HG02588 (cell line): Measurements from ENCODE around the gene GRK7.
"Not testable (repeated sequence)": the region's sequence is repeated elsewhere in the genome, so short reads cannot be mapped to it uniquely, and the experiment has no call there.

Source experiments
- ATAC-seq: cut with Tn5 transposase; IDR thresholded peaks from one replicate; pipeline ENCODE4 v1.9.1; 2021; ENCODE audit warnings: mild to moderate bottlenecking, moderate library complexity; ENCODE audit not compliant: unreplicated experiment

Gene GRK7

GRCh38 chr3:141793476-141794260, 30.5 kb downstream of the GRK7 start:
- no peak for ATAC-seq

GRCh38 chr3:141795276-141795675, 32.1 kb downstream of the GRK7 start:
- no peak for ATAC-seq

GRCh38 chr3:141795741-141796080, 32.5 kb downstream of the GRK7 start:
- no peak for ATAC-seq

GRCh38 chr3:141796081-141796888, 33.1 kb downstream of the GRK7 start:
- peak; percentile 98 for ATAC-seq

GRCh38 chr3:141796889-141797781, 33.9 kb downstream of the GRK7 start:
- no peak for ATAC-seq

GRCh38 chr3:141797819-141798447, 34.7 kb downstream of the GRK7 start:
- ATAC-seq = no peak

- ATAC-seq = no peak
Measured at GRCh38 chr3:141798448-141798845, 35.2 kb downstream of the GRK7 start.

GRCh38 chr3:141802316-141803077, 39.3 kb downstream of the GRK7 start:
- ATAC-seq = no peak

- not testable (repeated sequence) for ATAC-seq
Measured at GRCh38 chr3:141803538-141803937, 40.3 kb downstream of the GRK7 start.

- no peak for ATAC-seq
Measured at GRCh38 chr3:141804447-141804777, 41.2 kb downstream of the GRK7 start.

- no peak for ATAC-seq
Measured at GRCh38 chr3:141804778-141805639, 41.8 kb downstream of the GRK7 start.

GRCh38 chr3:141807277-141808033, 44.2 kb downstream of the GRK7 start:
- ATAC-seq = no peak

- ATAC-seq = no peak
Measured at GRCh38 chr3:141808586-141808985, 45.4 kb downstream of the GRK7 start.

GRCh38 chr3:141810161-141810560, 47.0 kb downstream of the GRK7 start:
- ATAC-seq = no peak

GRCh38 chr3:141811348-141811747, 48.1 kb downstream of the GRK7 start:
- ATAC-seq = no peak

- ATAC-seq = no peak
Measured at GRCh38 chr3:141812084-141812483, 48.9 kb downstream of the GRK7 start.

GRCh38 chr3:141812586-141812985, 49.4 kb downstream of the GRK7 start:
- ATAC-seq = no peak
